Dedifferentiated amniotic fluid mesenchymal stem cell (primary cell): ENCODE measurements around the gene DKK2.

ENCODE experiments used
- DNase-seq: peaks from one replicate; pipeline ENCODE4 v3.0.0-alpha.2; 2016; ENCODE audit errors: extremely low spot score

The DKK2 gene, protein sequence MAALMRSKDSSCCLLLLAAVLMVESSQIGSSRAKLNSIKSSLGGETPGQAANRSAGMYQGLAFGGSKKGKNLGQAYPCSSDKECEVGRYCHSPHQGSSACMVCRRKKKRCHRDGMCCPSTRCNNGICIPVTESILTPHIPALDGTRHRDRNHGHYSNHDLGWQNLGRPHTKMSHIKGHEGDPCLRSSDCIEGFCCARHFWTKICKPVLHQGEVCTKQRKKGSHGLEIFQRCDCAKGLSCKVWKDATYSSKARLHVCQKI

DNA sequence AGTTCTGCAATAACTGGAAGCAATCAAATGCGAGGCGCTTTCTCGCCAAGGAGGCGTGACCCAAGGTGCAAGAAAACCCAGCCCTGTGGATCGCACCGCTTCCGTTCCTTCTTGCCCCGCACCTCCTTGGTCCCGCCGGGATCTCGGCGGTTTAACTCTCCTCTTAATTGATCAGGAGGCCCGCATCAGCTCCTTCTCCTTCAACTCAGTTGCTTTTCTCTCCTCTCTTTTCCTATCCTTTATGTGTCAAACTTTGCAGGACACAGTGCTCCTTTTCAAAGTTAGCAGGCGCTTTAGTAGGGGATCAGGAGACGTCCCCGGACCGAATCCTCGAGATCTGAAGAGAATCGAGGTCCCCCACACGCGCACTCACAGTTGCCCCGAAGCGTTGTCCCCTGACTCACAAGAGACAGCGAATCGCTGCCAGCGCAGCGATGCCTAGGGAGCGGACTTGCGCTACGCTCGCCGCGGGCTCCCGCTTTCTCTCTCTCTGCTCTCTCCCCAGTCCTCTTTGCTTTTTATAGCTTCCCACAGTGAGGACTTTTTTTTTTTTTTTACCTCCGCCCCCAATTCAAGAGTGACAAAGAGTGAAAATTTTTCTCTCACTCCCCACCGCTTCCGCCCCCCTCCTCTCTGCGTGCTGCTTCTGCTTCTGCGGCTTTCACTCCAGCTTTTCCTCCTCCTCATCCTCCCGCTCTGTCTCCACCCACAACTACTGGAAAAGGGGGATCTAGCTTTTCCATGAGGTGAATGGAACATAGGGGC lies at the start of gene DKK2:
DKK2 (minus strand) TSS at position 495 of the 765 bp plus-strand sequence. CDS start 722 bp downstream, outside the sequence.
- DNase-seq = no peak

DNA sequence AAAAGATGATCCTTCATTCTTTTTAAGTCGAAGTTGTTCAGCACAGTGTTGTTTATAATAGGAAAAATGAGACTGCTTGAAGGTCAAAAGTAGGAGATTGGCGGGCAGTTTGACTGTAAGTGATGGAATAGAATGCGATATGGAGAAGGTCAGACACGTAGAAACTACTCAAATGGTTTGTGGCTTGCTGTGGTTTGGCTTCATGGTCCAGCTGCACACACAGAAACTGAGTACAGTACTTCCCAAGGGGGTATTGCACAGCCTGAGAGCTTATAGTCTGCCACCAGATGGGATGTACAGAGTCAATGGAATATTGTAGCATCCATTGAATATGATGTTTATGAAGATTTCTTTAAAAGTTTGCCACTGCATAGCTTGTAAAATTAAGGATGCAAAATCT lies 41.1 kb upstream of the DKK2 start:
- no peak for DNase-seq

GRCh38 chr4:107072836-107073736 lies 37.0 kb upstream of the DKK2 start:
- DNase-seq = no peak

DNA sequence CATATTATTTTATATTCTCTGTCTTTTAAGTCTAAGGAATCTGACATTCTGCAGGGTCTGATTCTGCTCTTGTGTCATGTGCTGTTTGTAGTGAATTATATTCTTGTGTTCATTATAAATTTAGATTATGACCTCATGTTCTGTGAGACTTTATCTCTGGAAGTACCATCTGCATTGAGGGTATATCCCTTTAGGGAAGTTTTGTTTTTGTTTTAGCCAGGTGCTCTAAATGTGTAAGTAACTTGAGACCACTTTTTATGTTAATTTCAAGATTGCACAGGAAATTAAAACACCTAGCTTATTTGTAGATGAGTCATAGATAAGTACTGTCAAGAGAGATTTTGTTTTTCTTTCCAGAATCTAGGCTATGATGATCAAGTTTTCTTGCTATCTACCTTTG lies 35.0 kb upstream of the DKK2 start:
- no peak for DNase-seq

DNA sequence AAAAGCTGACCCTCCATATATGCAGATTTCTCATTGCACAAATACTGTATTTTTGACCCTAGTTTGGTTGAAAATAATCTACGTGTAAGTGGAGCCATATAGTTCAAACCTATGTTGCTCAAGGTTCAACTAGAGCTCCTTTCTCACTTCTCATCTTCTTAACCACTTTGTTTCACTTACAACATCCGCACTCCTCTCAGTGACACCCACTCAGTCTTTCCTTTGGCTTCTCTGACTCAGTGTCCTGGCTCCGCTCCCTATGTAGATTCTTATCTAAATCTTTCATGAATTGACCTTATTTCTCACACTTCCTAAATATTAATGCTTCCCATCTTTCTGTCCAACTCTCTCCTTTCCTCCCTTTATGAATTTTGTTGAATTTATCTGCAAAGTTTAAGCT lies 32.9 kb upstream of the DKK2 start:
- DNase-seq = peak; percentile 43

- no peak for DNase-seq
These were observed 32.0 kb upstream of the DKK2 start for GRCh38 chr4:107068116-107068515.

GRCh38 chr4:107066621-107067020 lies 30.5 kb upstream of the DKK2 start:
- no peak for DNase-seq

- no peak for DNase-seq
These were observed 29.1 kb upstream of the DKK2 start for GRCh38 chr4:107065201-107065600.

GRCh38 chr4:107060388-107060787 lies 24.3 kb upstream of the DKK2 start:
- DNase-seq = no peak

DNA sequence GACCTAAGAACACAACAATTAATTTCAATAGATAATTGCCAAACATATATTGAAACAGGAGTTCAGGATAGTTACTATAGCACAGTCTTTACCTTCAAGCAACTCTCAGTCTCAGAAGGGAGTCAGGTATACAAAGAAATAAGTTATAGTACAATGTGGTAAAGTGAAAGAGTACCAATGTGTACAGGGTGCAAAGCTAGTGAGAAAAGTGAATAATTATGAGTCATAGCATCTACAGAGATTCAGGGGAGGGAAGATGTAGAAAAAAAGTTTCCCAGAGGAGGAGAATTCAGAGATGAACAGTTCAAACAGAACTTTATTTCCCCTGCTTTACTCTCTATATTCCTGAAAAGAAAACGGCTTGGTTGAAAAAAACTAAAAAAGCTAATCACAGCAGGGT lies 22.7 kb upstream of the DKK2 start:
- no peak for DNase-seq

DNA sequence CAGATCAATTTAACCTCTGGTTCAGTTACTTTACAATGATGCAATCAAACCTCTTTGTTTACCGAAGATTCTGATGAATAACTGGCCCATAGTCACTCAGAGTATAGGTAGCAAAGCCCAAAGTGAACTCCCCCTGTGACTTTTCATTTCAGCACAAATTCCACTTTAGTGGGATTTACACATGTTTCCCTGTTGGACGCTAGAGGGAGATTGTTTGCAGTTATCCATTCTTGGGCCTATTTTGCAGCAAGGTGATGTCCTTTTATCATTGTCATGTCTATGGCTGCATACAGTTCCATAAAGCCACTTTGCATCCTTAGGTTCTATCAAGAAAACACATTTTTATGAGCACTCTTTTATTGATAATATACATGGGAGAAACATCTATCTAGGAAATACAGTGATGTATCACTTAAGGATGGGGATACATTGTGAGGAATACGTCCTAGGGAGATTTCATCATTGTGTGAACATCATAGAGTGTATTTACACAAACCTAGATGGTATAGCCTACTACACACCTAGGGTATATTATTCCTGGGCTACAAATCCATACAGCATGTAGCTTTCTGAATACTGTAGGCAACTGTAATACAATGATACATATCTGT lies 14.5 kb upstream of the DKK2 start:
- DNase-seq = no peak

DNA sequence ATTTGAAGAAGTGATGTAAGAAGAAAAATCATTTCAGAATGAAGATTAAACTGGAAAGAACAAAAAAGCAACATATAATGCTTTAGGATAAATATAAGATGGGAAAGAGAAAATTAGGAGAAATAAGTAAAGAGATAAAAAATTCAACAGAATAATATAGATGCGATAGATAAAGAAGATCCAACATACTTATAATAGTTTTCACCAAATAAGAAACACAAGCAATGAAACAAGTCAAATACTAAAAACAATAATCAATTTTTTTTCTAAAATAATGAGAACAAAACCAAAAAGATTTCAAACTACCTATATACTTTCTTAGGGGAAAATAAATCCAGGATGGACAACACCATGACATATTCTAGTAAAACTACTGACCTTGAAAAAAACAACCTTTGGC lies 10.1 kb upstream of the DKK2 start:
- DNase-seq = no peak

GRCh38 chr4:107044170-107044569 lies 8.1 kb upstream of the DKK2 start:
- DNase-seq = no peak

- peak; percentile 51 for DNase-seq
These were observed 1.1 kb upstream of the DKK2 start for GRCh38 chr4:107037199-107037584.

- no peak for DNase-seq
These were observed 578 bp upstream of the DKK2 start for GRCh38 chr4:107036584-107037198.

- no peak for DNase-seq
These were observed 906 bp downstream of the DKK2 start for GRCh38 chr4:107034996-107035818.

DNA sequence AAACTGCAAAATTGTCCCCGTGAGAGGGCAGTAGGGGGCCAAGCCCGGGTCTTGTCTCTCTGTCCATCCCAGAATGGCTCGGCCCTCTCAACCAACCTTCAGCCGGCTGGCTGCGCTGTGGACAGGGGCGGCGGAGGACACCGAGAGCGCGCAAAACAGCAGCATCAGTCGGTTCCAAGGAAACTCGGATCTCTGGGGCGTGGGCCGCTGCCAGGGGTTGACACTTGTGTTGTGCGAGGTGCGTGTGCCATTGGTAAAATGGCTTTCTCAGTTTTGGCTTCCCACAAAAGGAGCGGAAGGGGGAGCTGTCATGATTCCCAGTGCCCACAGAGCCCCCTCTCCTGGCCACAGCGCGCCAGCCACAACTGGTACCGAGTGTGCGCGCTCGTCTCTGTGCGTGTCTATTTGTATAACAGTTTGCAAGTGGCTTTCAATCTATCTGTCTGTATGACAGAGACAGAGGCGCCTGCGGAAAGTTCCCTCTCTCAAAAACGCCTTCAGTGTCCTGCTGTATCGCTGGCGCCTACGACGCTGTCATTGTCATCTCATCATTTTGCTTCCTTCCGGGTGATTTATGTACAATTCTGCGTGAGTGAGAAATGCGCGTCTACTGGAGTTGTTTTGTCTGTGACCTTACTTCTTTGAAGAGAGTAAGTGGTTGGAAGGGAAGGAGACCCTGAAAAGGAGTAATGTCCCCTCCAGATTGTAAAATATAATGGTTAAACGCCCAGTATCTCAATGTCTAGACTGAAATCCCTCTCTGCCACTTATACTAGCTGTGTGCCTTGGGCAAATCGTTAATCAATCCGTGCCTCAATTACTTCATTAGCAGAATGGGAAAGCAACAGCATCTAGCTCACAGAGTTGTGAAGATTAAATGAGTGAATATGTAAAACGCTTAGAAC lies 1.8 kb downstream of the DKK2 start:
- peak; percentile 30 for DNase-seq

DNA sequence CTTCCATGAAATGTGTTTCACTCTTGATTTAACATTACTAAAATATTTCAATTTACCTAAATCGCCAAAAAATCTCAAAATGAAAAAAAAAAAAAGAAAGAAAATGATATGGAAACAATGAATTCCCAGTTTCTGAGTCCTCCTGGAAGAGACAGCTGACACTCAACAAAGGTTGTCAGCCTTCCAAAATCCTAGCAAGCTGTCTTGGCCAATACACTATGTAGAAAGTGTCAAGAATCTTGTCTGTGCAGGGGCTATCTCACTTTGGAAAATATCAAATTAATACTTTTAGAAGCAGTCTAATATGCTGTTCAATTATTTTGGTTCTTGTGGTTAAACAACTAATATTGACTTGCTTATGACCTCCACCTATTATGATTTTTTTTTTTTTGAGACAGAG lies 8.7 kb downstream of the DKK2 start:
- no peak for DNase-seq

DNA sequence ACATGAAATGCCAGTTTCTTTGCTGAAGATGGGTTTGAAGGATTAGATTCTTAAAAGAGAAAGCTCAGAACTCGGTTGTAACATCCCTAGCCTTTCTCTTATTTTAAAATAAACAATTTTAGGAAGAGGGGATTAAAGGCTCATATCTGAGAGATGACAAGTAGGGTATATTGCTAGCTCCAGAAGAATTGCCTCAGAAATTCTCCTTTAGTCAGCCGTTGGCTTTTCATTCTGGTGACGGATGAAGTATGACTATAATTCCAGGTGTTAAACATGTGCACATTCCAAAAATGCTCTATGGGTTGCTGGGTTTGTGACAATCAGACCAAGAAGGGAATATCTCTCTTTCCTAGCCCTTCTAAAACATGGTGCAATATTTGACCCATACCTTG lies 17.8 kb downstream of the DKK2 start:
- DNase-seq = peak; percentile 43
